Adipose tissue (tissue), 3 donors: ENCODE measurements around the gene PHOX2A. TPM values are rescaled to one million over a fixed set of nuclear protein-coding genes. Genes with fewer than 3 reads are reported as not detected.
"Not testable (repeated sequence)": the region's sequence is repeated elsewhere in the genome, so short reads cannot be mapped to it uniquely, and the experiment has no call there.

Experiments
- H3K27ac ChIP-seq: one replicate; pipeline ENCODE4 v1.5.1; 2013; ENCODE audit warnings: low read depth, low read length
- WGBS, 3 donors: extraction: QIAGEN DNeasy Blood & Tissue Kit; methylation state at CpG; one replicate each; pipeline ENCODE4 v1.1.7; 2013; 5-methylcytosine and 5-hydroxymethylcytosine counted together
- polyA plus RNA-seq, 3 donors: library from polyadenylated mRNA; stranded (reverse); fragments of 200-250 nt; gene quantifications; one replicate each; pipeline ENCODE4 v1.2.3, GENCODE V29; 2013
- donor health status: healthy with polysubstance abuse.
- donor health status: Bipolar disorder and iron deficiency.
- donor health status: healthy.

The PHOX2A gene
- polyA plus RNA-seq, 3 donors: 0.08 TPM; not detected in 2

GRCh38 chr11:72204886-72205285 lies 39.1 kb downstream of the PHOX2A start:
- H3K27ac ChIP-seq: no peak overlapping the region

DNA sequence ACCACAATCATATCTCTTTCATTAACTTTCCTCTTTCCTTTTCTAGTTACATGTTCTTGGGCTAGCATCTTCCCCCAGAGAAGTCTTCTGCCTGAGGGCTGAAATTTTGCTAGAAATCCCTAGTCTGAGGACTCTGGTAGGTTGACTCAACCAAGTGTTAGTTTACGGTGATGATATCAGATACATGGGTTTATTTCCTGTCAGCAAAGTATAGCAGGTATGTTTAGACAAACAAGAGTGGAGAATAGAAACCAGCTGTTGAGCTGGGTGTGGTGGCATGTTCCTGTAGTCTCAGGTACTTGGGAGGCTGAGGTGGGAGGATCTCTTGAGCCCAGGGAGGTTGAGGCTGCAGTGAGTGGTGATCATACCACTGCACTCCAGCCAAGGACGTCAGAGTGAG lies 40.8 kb downstream of the PHOX2A start:
- no peak overlapping the region for H3K27ac ChIP-seq
- 69 to 74% (median 73%) methylated on average over 2 of the region's 2 CpGs for WGBS, 3 donors

DNA sequence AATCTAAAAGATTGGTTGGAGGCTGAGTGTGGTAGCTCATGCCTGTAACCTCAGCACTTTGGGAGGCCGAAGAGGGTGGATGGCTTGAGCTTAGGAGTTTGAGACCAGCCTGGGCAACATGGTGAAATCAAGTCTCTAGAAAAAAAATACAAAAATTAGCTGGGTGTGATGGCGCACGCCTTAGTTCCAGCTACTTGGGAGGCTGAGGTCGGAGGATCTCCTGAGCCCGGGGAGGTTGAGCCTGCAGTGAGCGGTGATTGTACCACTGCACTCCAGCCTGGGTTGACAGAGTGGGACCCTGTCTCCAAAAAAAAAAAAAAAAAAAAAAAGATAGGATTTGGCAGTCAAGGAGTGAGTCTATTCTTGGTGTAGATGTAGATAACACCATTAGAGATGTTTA lies 41.4 kb downstream of the PHOX2A start:
- no peak overlapping the region for H3K27ac ChIP-seq
- WGBS, 3 donors: 94 to 97% (median 94%) methylated on average over 6 of the region's 6 CpGs

GRCh38 chr11:72201445-72201844 lies 42.5 kb downstream of the PHOX2A start:
- WGBS, 3 donors: 88 to 95% (median 94%) methylated on average over 32 to 42 of the region's 43 CpGs
- not testable (repeated sequence) for H3K27ac ChIP-seq

- whole genome bisulfite sequencing, 3 donors: 74 to 82% (median 82%) methylated on average over 12 of the region's 12 CpGs
- H3K27ac ChIP-seq: no peak overlapping the region
Observed at GRCh38 chr11:72195518-72196270, 48.3 kb downstream of the PHOX2A start.

DNA sequence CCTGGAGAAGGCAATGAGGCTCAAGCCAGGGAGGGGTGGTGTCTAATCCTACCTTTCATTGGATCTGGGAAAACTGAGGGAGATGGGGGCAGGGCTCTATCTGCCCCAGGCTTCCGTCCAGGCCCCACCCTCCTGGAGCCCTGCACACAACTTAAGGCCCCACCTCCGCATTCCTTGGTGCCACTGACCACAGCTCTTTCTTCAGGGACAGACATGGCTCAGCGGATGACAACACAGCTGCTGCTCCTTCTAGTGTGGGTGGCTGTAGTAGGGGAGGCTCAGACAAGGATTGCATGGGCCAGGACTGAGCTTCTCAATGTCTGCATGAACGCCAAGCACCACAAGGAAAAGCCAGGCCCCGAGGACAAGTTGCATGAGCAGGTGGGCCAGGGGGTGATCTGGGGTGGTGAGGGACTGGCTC lies 52.0 kb downstream of the PHOX2A start, which contains the start of gene FOLR1:
FOLR1 (plus strand) TSS at position 180 of the 421 bp plus-strand sequence; CDS start at position 214, 34 bp downstream.
- no peak within 1 kb of the TSS for H3K27ac ChIP-seq
- 78 to 83% (median 78%) methylated on average over 5 of the region's 5 CpGs for WGBS, 3 donors

DNA sequence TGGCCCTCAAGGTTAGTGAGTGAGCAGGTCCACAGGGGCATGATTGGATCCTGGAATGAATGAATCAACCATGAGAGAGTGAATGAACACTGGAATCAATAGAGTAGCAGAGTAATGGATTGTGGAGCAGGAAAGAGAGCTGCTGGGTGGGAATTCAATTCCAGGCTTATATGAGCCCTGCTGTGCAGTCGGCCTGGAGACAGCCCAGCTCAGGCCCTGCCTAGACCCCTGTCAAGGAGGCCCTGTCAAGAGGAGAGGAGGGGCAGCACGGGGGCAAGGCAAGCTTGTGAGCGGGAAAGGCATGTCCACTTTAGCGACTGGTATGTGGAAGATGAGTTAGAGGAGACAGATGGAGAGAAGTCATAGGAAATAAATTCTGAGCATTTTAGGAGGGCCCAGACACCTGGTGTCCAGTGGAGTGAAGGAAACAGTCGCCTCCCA lies 53.3 kb downstream of the PHOX2A start:
- 82 to 87% (median 86%) methylated on average over 5 of the region's 5 CpGs for WGBS, 3 donors
- H3K27ac ChIP-seq: no peak overlapping the region

DNA sequence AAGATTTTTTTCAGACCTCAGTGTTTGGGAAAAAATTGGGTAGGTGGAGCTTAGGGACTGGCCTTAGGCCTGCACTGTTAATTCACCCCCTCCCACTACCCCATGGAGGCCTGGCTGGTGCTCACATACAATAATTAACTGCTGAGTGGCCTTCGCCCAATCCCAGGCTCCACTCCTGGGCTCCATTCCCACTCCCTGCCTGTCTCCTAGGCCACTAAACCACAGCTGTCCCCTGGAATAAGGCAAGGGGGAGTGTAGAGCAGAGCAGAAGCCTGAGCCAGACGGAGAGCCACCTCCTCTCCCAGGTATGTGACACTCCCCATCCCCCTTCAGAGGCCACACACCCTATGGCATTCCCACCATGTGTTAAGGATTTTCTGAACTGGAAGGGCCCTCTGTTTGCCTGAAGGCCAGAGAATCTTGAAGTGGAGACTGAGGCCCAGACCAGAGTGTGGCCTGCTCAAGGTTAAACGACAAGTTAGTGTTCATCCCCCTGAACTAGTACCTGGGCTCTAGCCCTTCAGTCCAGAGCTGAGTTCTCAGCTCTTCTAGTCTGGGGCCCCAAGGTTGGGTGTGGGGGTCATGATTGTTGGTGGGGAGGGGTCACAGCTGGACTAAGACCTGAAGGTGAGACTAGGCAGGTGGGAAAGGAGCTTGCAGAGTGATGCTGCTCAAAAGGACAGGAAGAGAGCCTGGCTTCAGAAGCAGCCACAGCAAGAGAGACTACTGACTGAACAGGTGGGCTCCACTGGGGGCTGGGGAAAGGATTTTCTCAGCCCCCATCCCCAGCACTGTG lies 54.3 kb downstream of the PHOX2A start:
- no peak overlapping the region for H3K27ac ChIP-seq
- WGBS, 3 donors: 55 to 78% (median 61%) methylated on average over 3 of the region's 3 CpGs

Other genes with a start within 250 kb of the PHOX2A start
- 10 to 100 TPM in 1 of 3 donors, 1 to 10 TPM in 2; 3.0 to 14.1 (median 4.7) TPM for gene IL18BP, start 245.3 kb downstream of the PHOX2A start, polyA plus RNA-seq
- 100 to 1,000 TPM in 1 of 3 donors, 10 to 100 TPM in 2; 79.0 to 132 (median 90.3) TPM for gene NUMA1, start 163.6 kb downstream of the PHOX2A start, polyA plus RNA-seq
- gene LRRC51, start 163.3 kb downstream of the PHOX2A start, polyA plus RNA-seq: 1 to 10 TPM; 4.3 to 6.9 (median 6.0) TPM
- 100 to 1,000 TPM in 2 of 3 donors, 10 to 100 TPM in 1; 71.4 to 181 (median 165) TPM for gene LAMTOR1, start 140.9 kb downstream of the PHOX2A start, polyA plus RNA-seq
- gene TOMT, start 138.3 kb downstream of the PHOX2A start, polyA plus RNA-seq: not detected
- gene ANAPC15, start 131.5 kb downstream of the PHOX2A start, polyA plus RNA-seq: 10 to 100 TPM; 26.8 to 46.9 (median 42.3) TPM
- gene FOLR3, start 108.5 kb downstream of the PHOX2A start, polyA plus RNA-seq: 1 to 10 TPM in 2 of 3 donors, under 1 TPM in 1; 0.16 to 3.8 (median 3.2) TPM
- 1 to 10 TPM in 1 of 3 donors, under 1 TPM in 1, not detected in 1; 0.58 to 2.7 TPM for gene FOLR1, start 52.0 kb downstream of the PHOX2A start, polyA plus RNA-seq
- gene FOLR2, start 27.4 kb downstream of the PHOX2A start, polyA plus RNA-seq: 10 to 100 TPM in 2 of 3 donors, 1 to 10 TPM in 1; 5.1 to 52.4 (median 38.4) TPM
- 10 to 100 TPM; 37.9 to 77.0 (median 57.4) TPM for gene INPPL1, start 19.4 kb downstream of the PHOX2A start, polyA plus RNA-seq
- 10 to 100 TPM in 1 of 3 donors, 1 to 10 TPM in 2; 8.0 to 11.2 (median 8.5) TPM for gene CLPB, start 190.4 kb upstream of the PHOX2A start, polyA plus RNA-seq